Suprapubic skin (tissue), 4 donors: Measurements from ENCODE around the gene SLC5A9. TPM values are rescaled to one million over a fixed set of nuclear protein-coding genes. Genes with fewer than 3 reads are reported as not detected.

Experiments used
- DNase-seq, 2 donors: peaks; one replicate each; pipeline ENCODE4 v3.0.0-alpha.2; 2019; ENCODE audit warnings: low spot score in 2 of 2
- H3K27ac ChIP-seq: fragments of 200-600 bp; sonication (generic); one replicate; pipeline ENCODE4 v1.5.1; 2019
- H3K27me3 ChIP-seq: fragments of 200-600 bp; sonication (generic); one replicate; pipeline ENCODE4 v1.5.1; 2019
- H3K36me3 ChIP-seq: fragments of 200-600 bp; sonication (generic); one replicate; pipeline ENCODE4 v1.5.1; 2019
- H3K4me1 ChIP-seq: fragments of 200-600 bp; sonication (generic); one replicate; pipeline ENCODE4 v1.5.1; 2019
- H3K4me3 ChIP-seq: fragments of 200-600 bp; sonication (generic); one replicate; pipeline ENCODE4 v1.5.1; 2019; ENCODE audit warnings: mild to moderate bottlenecking
- H3K9me3 ChIP-seq: fragments of 200-600 bp; sonication (generic); one replicate; pipeline ENCODE4 v1.5.1; 2019
- EP300 ChIP-seq: sonication (generic); formaldehyde crosslinking; IDR thresholded peaks from one replicate; pipeline ENCODE4 v1.6.1; 2017; ENCODE audit warnings: antibody characterized with exemption
- POLR2A ChIP-seq, 2 donors: fragments of 450-650 bp; IDR thresholded peaks; one replicate each; pipeline ENCODE4 v1.6.1; 2017; ENCODE audit warnings: antibody characterized with exemption in 2 of 2, mild to moderate bottlenecking in 2 of 2, moderate library complexity in 2 of 2
- POLR2AphosphoS5 ChIP-seq, 3 donors: sonication (generic); formaldehyde crosslinking; IDR thresholded peaks; one replicate each; pipeline ENCODE4 v1.6.1; 2017; ENCODE audit warnings: antibody characterized with exemption in 3 of 3
- WGBS: methylation state at CpG from one replicate; pipeline ENCODE4 v1.1.5; 2018; 5-methylcytosine and 5-hydroxymethylcytosine counted together
- total RNA-seq, 4 donors: library from RNA; depleted of rRNA; stranded (reverse); fragments of >200 nt; gene quantifications; one replicate each; pipeline ENCODE4 v1.1.0, GENCODE V29; 2016
- TF ChIP-seq, protein P1 (sequence below), 2 donors: fragments of 200-600 bp in 1 of 2; fragments of 450-650 bp in 1 of 2; sonication (generic) in 1 of 2; IDR thresholded peaks; one replicate each; pipeline ENCODE4 v1.5.1; 2016 to 2019; ENCODE audit warnings: antibody characterized with exemption in 2 of 2, mild to moderate bottlenecking in 1 of 2, moderate library complexity in 1 of 2

Gene SLC5A9
- total RNA-seq, 4 donors from 2014 or later = 2.9 to 4.7 (median 3.3) TPM

DNA sequence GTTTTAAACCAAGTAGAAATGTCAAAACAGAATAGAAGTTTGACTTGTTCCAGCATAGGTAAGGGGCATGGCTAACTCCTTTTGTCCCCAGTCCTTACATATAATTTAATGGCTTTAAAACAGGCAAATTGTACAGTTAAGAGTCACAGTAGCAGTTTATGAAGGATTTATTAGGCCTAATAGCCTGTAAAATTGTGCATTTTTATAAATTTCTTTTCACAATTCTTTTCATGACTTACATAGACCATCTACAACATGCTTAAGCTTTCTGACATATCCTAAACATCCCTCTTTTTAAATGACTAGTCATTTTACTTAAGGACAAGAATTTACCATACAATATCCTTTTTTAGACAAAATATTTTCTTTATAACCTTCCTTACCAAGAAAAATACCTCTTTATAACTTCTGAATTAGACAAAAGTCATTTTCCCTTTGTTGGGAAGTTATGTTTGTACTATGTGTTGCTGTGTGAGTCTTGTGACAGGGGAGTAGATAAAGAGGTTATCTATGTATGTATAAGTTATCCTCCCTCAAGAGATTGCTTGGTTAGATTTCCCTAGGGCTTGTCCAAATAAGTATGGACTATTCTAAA lies 34.5 kb upstream of the SLC5A9 start:
- DNase-seq = no peak
- Histone ChIP-seq H3K9me3 (no peaks in the 10 kb centered on the region), H3K36me3 (no peaks in the 10 kb centered on the region), H3K4me1 (peaks cover 7% of the 10 kb centered on the region), H3K4me3 (no peak overlapping the region), H3K27ac (no peak overlapping the region), H3K27me3 (no peaks in the 10 kb centered on the region)
- TF ChIP-seq, protein P1, sequence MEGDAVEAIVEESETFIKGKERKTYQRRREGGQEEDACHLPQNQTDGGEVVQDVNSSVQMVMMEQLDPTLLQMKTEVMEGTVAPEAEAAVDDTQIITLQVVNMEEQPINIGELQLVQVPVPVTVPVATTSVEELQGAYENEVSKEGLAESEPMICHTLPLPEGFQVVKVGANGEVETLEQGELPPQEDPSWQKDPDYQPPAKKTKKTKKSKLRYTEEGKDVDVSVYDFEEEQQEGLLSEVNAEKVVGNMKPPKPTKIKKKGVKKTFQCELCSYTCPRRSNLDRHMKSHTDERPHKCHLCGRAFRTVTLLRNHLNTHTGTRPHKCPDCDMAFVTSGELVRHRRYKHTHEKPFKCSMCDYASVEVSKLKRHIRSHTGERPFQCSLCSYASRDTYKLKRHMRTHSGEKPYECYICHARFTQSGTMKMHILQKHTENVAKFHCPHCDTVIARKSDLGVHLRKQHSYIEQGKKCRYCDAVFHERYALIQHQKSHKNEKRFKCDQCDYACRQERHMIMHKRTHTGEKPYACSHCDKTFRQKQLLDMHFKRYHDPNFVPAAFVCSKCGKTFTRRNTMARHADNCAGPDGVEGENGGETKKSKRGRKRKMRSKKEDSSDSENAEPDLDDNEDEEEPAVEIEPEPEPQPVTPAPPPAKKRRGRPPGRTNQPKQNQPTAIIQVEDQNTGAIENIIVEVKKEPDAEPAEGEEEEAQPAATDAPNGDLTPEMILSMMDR (IDR thresholded peaks at IDR 0.05) = no peak
- TF ChIP-seq EP300 (no peak), POLR2A (IDR thresholded peaks at IDR 0.05) (no peak), POLR2AphosphoS5 (IDR thresholded peaks at IDR 0.05) (no peak)

DNA sequence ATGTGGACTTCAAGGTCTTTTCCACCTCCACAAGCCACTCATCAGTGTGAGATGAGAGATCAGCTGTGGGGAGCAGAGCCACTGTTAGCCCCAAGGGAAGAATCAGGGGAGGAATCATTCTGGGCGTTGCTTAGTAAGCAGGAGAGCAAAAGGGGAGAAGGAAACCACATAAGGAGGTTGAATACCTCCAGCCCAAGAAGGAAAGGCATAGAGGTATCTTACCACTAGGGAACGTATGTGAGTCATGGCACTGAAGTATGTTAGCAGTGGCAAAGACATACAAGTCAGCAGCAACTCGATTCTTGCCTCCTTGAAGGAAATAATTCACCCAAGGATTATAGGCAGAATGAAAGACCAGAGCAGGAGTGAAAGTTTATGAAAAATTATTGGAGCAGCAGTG lies 31.6 kb upstream of the SLC5A9 start:
- 41% methylated on average over 3 of the region's 3 CpGs for WGBS
- no peaks in the 10 kb centered on the region for H3K9me3 ChIP-seq
- no peak overlapping the region for H3K27ac ChIP-seq
- H3K27me3 ChIP-seq = no peaks in the 10 kb centered on the region
- TF ChIP-seq, protein P1 (IDR thresholded peaks at IDR 0.05) = no peak
- no peak for TF ChIP-seq POLR2A (IDR thresholded peaks at IDR 0.05)
- TF ChIP-seq EP300 = no peak
- no peak for TF ChIP-seq POLR2AphosphoS5 (IDR thresholded peaks at IDR 0.05)
- H3K4me3 ChIP-seq = no peak overlapping the region
- H3K4me1 ChIP-seq = peaks cover 20% of the 10 kb centered on the region
- H3K36me3 ChIP-seq = no peaks in the 10 kb centered on the region
- DNase-seq = no peak

DNA sequence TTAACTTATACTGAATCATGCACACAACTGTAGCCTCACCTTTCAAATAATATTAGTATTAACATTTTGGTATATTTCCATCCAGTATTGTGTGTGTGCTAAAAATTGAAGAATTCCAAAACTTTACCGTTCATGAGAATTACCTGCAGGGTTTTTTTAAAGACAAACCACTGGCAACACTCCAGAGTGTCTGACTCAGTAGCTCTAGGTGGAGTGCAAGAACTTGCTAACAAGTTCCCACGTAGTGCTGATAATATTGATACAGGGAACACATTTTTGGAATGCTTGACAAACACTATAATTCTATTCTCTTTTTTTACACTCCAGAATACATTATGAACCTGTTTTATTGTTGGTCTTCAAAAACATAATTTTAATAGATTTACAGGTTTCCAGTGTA lies 27.7 kb upstream of the SLC5A9 start:
- no peaks in the 10 kb centered on the region for H3K36me3 ChIP-seq
- no peak for TF ChIP-seq POLR2A (IDR thresholded peaks at IDR 0.05)
- TF ChIP-seq POLR2AphosphoS5 (IDR thresholded peaks at IDR 0.05) = no peak
- no peak for TF ChIP-seq EP300
- no peak overlapping the region for H3K4me3 ChIP-seq
- DNase-seq = no peak
- no peaks in the 10 kb centered on the region for H3K9me3 ChIP-seq
- peaks cover 22% of the 10 kb centered on the region for H3K4me1 ChIP-seq
- 49% methylated on average over 2 of the region's 2 CpGs for WGBS
- no peak overlapping the region for H3K27ac ChIP-seq
- H3K27me3 ChIP-seq = no peaks in the 10 kb centered on the region

DNA sequence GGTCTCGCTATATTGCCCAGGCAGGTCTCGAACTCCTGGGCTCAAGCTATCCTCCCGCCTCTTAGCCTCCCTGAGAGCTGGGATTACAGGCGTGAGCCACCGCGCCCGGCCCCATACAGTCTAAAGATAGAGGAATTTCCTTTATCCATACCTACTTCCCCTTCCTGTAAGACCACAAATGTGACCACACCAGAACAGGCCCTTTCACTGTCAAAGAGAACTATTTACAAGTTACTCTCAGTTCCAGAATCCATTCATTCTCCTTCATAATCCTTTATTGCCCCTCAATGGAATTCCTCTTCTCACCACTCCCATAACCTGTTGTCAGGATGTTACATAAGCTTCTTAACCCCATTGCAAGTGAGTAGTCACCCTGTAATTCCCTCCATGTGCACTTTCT lies 26.3 kb upstream of the SLC5A9 start:
- Histone ChIP-seq H3K4me3 (no peak overlapping the region), H3K9me3 (no peaks in the 10 kb centered on the region), H3K36me3 (no peaks in the 10 kb centered on the region), H3K27ac (no peak overlapping the region), H3K27me3 (no peaks in the 10 kb centered on the region), H3K4me1 (peaks cover 30% of the 10 kb centered on the region)
- 72% methylated on average over 7 of the region's 7 CpGs for WGBS
- no peak for DNase-seq
- TF ChIP-seq POLR2AphosphoS5 (IDR thresholded peaks at IDR 0.05) (no peak), POLR2A (IDR thresholded peaks at IDR 0.05) (no peak), EP300 (no peak)
- TF ChIP-seq, protein P1 (IDR thresholded peaks at IDR 0.05) = no peak

DNA sequence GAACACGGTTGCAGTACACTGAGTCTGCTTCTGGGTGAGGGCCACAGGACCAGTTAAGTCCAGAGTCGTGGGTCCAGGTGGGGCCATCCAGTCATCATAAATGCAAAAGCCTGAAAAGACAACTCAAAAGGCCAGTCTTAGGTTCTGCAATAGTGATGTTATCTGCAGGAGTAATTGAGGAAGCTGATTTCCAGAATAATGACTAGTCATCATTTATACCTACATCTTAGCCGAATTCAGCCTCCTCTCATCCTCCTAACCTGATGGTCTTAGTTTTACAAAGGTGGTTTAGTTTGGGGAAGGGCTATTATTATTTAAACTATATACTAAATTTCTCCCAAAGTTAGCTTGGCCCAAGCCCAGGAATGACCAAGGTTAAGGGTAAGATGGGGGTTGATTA lies 23.5 kb upstream of the SLC5A9 start:
- H3K4me1 ChIP-seq = peaks cover 53% of the 10 kb centered on the region

More for the DNA sequence above, 23.5 kb upstream of the SLC5A9 start:
- no peak for DNase-seq
- TF ChIP-seq, protein P1 (IDR thresholded peaks at IDR 0.05) = no peak
- TF ChIP-seq EP300 (no peak), POLR2AphosphoS5 (IDR thresholded peaks at IDR 0.05) (no peak), POLR2A (IDR thresholded peaks at IDR 0.05) (no peak)
- no peaks in the 10 kb centered on the region for H3K36me3 ChIP-seq
- H3K9me3 ChIP-seq = no peaks in the 10 kb centered on the region
- no peak overlapping the region for H3K4me3 ChIP-seq
- H3K27me3 ChIP-seq = no peaks in the 10 kb centered on the region
- WGBS = 70% methylated on average over 3 of the region's 3 CpGs
- no peak overlapping the region for H3K27ac ChIP-seq
